Omental fat pad (tissue), 4 donors: ENCODE results near the gene GIGYF2. TPM values are rescaled to one million over a fixed set of nuclear protein-coding genes. Genes with fewer than 3 reads are reported as not detected.
"Not testable (repeated sequence)": the region's sequence is repeated elsewhere in the genome, so short reads cannot be mapped to it uniquely, and the experiment has no call there.

Experiments used
- ATAC-seq: fragments of 150-250 bp; one replicate; pipeline ENCODE4 v1.9.1; 2016; ENCODE audit warnings: mild to moderate bottlenecking, moderate library complexity; ENCODE audit not compliant: low FRiP score
- DNase-seq: peaks from one replicate; pipeline ENCODE4 v3.0.0-alpha.2; 2019; ENCODE audit warnings: low spot score
- CTCF ChIP-seq, 3 donors: fragments of 450-650 bp; IDR thresholded peaks; one replicate each; pipeline ENCODE4 v1.5.1; 2016 to 2017; ENCODE audit warnings: antibody characterized with exemption in 3 of 3, mild to moderate bottlenecking in 3 of 3, moderate library complexity in 2 of 3
- total RNA-seq, 4 donors: library from RNA; depleted of rRNA; stranded (reverse); fragments of >200 nt; gene quantifications; one replicate each; pipeline ENCODE4 v1.1.0, GENCODE V29; 2016

GIGYF2 gene
- total RNA-seq, 4 donors from 2014 or later, result 63.9 to 80.2 (median 72.2) TPM

GRCh38 chr2:232688201-232688600 is 8.9 kb upstream of the GIGYF2 start:
- no peak for TF ChIP-seq CTCF (IDR thresholded peaks at IDR 0.05)
- ATAC-seq (no peak), DNase-seq (no peak)

GRCh38 chr2:232689152-232689910 is 7.8 kb upstream of the GIGYF2 start:
- ATAC-seq, result no peak
- DNase-seq, result no peak
- TF ChIP-seq CTCF (IDR thresholded peaks at IDR 0.05), result no peak

- DNase-seq, ATAC-seq: not testable (repeated sequence)
Observed at GRCh38 chr2:232691117-232691516, 6.0 kb upstream of the GIGYF2 start.

GRCh38 chr2:232693344-232693743 is 3.8 kb upstream of the GIGYF2 start:
- no peak for TF ChIP-seq CTCF (IDR thresholded peaks at IDR 0.05)
- no peak for DNase-seq
- no peak for ATAC-seq

- TF ChIP-seq CTCF (IDR thresholded peaks at IDR 0.05), result no peak
Observed at GRCh38 chr2:232696609-232697058, 497 bp upstream of the GIGYF2 start.

GRCh38 chr2:232697807-232698110 is 628 bp downstream of the GIGYF2 start:
- DNase-seq (no peak), ATAC-seq (peak; percentile 31)
- TF ChIP-seq CTCF (IDR thresholded peaks at IDR 0.05), result no peak

More at GRCh38 chr2:232696609-232697058, 497 bp upstream of the GIGYF2 start:
- DNase-seq (no peak), ATAC-seq (no peak)

- no peak for DNase-seq
- TF ChIP-seq CTCF (IDR thresholded peaks at IDR 0.05), result no peak
- no peak for ATAC-seq
Observed at GRCh38 chr2:232698556-232699091, 1.5 kb downstream of the GIGYF2 start.
